Erythroblast (primary cell): ENCODE results near the gene SLC30A4.

Experiments used
- GATA1 ChIP-seq: IDR thresholded peaks from 2 replicates; pipeline ENCODE4 v1.6.1; 2011; ENCODE audit warnings: low read depth, mild to moderate bottlenecking, control low read depth, low read length, moderate library complexity
- POLR2A ChIP-seq: IDR thresholded peaks from 2 replicates; pipeline ENCODE4 v1.6.1; 2011; ENCODE audit warnings: mild to moderate bottlenecking, low read length

DNA sequence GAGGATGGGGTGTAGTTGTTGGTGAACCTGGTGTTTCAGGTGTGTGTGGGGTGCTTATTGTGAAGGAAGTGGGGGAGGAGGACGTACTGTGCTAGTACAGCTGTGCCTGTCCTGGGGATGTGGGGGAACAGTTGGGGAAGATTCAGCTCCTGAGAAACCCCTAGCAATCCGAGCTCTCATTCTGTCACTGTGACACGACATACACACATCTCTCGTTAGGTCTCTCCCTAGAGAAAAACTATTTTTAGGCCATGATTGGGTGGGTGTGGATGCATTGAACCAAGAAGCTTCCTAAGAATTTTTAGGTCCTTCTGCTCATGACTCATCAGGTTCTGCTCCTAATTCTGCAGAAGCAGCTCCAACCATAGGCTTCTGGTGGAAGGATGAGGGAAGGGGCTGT lies 54.3 kb downstream of the SLC30A4 start:
- TF ChIP-seq POLR2A (no peak), GATA1 (no peak)
